Measurements from ENCODE around the gene GABRR3.
"Not testable (repeated sequence)": the region's sequence is repeated elsewhere in the genome, so short reads cannot be mapped to it uniquely, and the experiment has no call there.

Gene GABRR3

GRCh38 chr3:98021830-98022560 lies 13.1 kb downstream of the GABRR3 start:
- no peak for DNase-seq

- no peak for DNase-seq
These were observed 14.7 kb downstream of the GABRR3 start for GRCh38 chr3:98020412-98020811.

- no peak for DNase-seq
These were observed 16.8 kb downstream of the GABRR3 start for GRCh38 chr3:98018301-98018700.

GRCh38 chr3:98014268-98014585 lies 20.9 kb downstream of the GABRR3 start:
- no peak for DNase-seq

GRCh38 chr3:98013411-98014267 lies 21.5 kb downstream of the GABRR3 start:
- no peak for DNase-seq

GRCh38 chr3:98012979-98013378 lies 22.1 kb downstream of the GABRR3 start:
- no peak for DNase-seq

- not testable (repeated sequence) for DNase-seq
These were observed 24.1 kb downstream of the GABRR3 start for GRCh38 chr3:98010883-98011449.

- no peak for DNase-seq
These were observed 24.8 kb downstream of the GABRR3 start for GRCh38 chr3:98010194-98010882.

GRCh38 chr3:98008855-98009254 lies 26.3 kb downstream of the GABRR3 start:
- no peak for DNase-seq

- no peak for DNase-seq
These were observed 29.7 kb downstream of the GABRR3 start for GRCh38 chr3:98005438-98005837.

- DNase-seq, result no peak
These were observed 30.4 kb downstream of the GABRR3 start for GRCh38 chr3:98004721-98005120.

GRCh38 chr3:98003306-98003969 lies 31.7 kb downstream of the GABRR3 start:
- DNase-seq, result no peak

- no peak for DNase-seq
These were observed 32.4 kb downstream of the GABRR3 start for GRCh38 chr3:98002717-98003116.

- no peak for DNase-seq
These were observed 35.1 kb downstream of the GABRR3 start for GRCh38 chr3:97999994-98000393.

GRCh38 chr3:97999103-97999502 lies 36.0 kb downstream of the GABRR3 start:
- DNase-seq, result no peak

GRCh38 chr3:97996988-97997387 lies 38.1 kb downstream of the GABRR3 start:
- no peak for DNase-seq

- no peak for DNase-seq
These were observed 40.7 kb downstream of the GABRR3 start for GRCh38 chr3:97994328-97994945.

GRCh38 chr3:97993526-97993925 lies 41.6 kb downstream of the GABRR3 start:
- no peak for DNase-seq

- no peak for DNase-seq
These were observed 42.5 kb downstream of the GABRR3 start for GRCh38 chr3:97992547-97993173.

GRCh38 chr3:97991293-97991682 lies 43.8 kb downstream of the GABRR3 start:
- no peak for DNase-seq

- DNase-seq, result peak in 1 of 2 donors; percentile 9
These were observed 44.4 kb downstream of the GABRR3 start for GRCh38 chr3:97990624-97991292.
